Keratinocyte (primary cell): ENCODE results near the gene TIMM10B. TPM values are rescaled to one million over a fixed set of nuclear protein-coding genes. Genes with fewer than 3 reads are reported as not detected.

Experiments
- DNase-seq: peaks from one replicate; pipeline ENCODE4 v3.0.0-alpha.2; 2011; ENCODE audit warnings: low read depth, missing footprints, low spot score
- FAIRE-seq: peaks from 2 replicates; lab custom pipeline; 2011; peaks lifted over from hg19 to GRCh38; lab: Jason Lieb, UNC
- H2AFZ ChIP-seq: 2 replicates; pipeline ENCODE4 v1.6.0; 2012; ENCODE audit warnings: low read length, control low read depth, inconsistent platforms; ENCODE audit not compliant: control insufficient read depth
- H3K27ac ChIP-seq: 2 replicates; pipeline ENCODE4 v1.5.1; 2011; ENCODE audit warnings: low read length; ENCODE audit not compliant: control insufficient read depth, insufficient read depth
- H3K27me3 ChIP-seq: 3 replicates; pipeline ENCODE4 v1.6.0; 2011; ENCODE audit warnings: low read length; ENCODE audit not compliant: control insufficient read depth, insufficient read depth; ENCODE audit errors: extremely low read depth
- H3K36me3 ChIP-seq, 2 experiments: 2 replicates in 1 of 2; 3 replicates in 1 of 2; pipeline ENCODE4 v1.5.1; 2011; ENCODE audit warnings: low read length in 2 of 2, mild to moderate bottlenecking in 1 of 2; ENCODE audit not compliant: control insufficient read depth in 2 of 2, insufficient read depth in 2 of 2; ENCODE audit errors: extremely low read depth in 1 of 2
- H3K4me1 ChIP-seq: 3 replicates; pipeline ENCODE4 v1.5.1; 2011; ENCODE audit warnings: low read length; ENCODE audit not compliant: control insufficient read depth, insufficient read depth; ENCODE audit errors: extremely low read depth
- H3K4me2 ChIP-seq: 3 replicates; pipeline ENCODE4 v1.6.0; 2011; ENCODE audit warnings: low read depth, low read length; ENCODE audit not compliant: control insufficient read depth, insufficient read depth; ENCODE audit errors: extremely low read depth
- H3K4me3 ChIP-seq, 3 experiments: fragments of 200-600 bp in 1 of 3; sonication (generic) in 1 of 3; 2 replicates in 2 of 3; 3 replicates in 1 of 3; pipeline ENCODE4 v1.5.1; 2011 to 2016; ENCODE audit warnings: low read length in 3 of 3, mild to moderate bottlenecking in 3 of 3, control low read depth in 2 of 3, inconsistent platforms in 1 of 3, low read depth in 1 of 3, mixed read lengths in 1 of 3, mixed run types in 1 of 3, moderate library complexity in 1 of 3; ENCODE audit not compliant: control insufficient read depth in 2 of 3, insufficient read depth in 2 of 3; ENCODE audit errors: extremely low read depth in 1 of 3
- H3K79me2 ChIP-seq: 2 replicates; pipeline ENCODE4 v1.6.0; 2012; ENCODE audit warnings: low read length; ENCODE audit not compliant: control insufficient read depth, insufficient read depth
- H3K9ac ChIP-seq: 3 replicates; pipeline ENCODE4 v1.6.0; 2011; ENCODE audit warnings: low read length; ENCODE audit not compliant: control insufficient read depth, insufficient read depth; ENCODE audit errors: extremely low read depth
- H3K9me1 ChIP-seq: 3 replicates; pipeline ENCODE4 v1.6.0; 2011; ENCODE audit warnings: low read length; ENCODE audit not compliant: control insufficient read depth, insufficient read depth; ENCODE audit errors: extremely low read depth
- H3K9me3 ChIP-seq: 2 replicates; pipeline ENCODE4 v1.5.1; 2012; ENCODE audit warnings: low read depth, low read length; ENCODE audit not compliant: control insufficient read depth
- H4K20me1 ChIP-seq: 3 replicates; pipeline ENCODE4 v1.6.0; 2011; ENCODE audit warnings: low read length; ENCODE audit not compliant: control insufficient read depth, insufficient read depth; ENCODE audit errors: extremely low read depth
- EZH2 ChIP-seq: IDR thresholded peaks from one replicate; pipeline ENCODE4 v1.6.1; 2012; ENCODE audit warnings: inconsistent platforms, mild to moderate bottlenecking, low read length, moderate library complexity
- dilution Hi-C: fragments of 300-500 bp; cut with MboI; formaldehyde crosslinking; loops from one replicate; pipeline ENCODE4 v1.7.0; 2020; ENCODE audit warnings: low sequenced_read_pairs; ENCODE audit not compliant: extremely low pct_ligation_motif_present
- polyA plus RNA-seq, 5 experiments: library from polyadenylated mRNA; depleted of rRNA in 3 of 5; stranded (reverse) in 3 of 5; stranded (forward) in 1 of 5; unstranded in 1 of 5; fragments of >200 nt; gene quantifications; 1 replicate in 1 of 5; 2 replicates in 3 of 5; 3 replicates in 1 of 5; pipeline versions ENCODE4 v1.2.1 to v1.2.3, GENCODE V29; 2011 to 2012; ENCODE audit warnings: missing spikeins in 2 of 5, low read depth in 1 of 5, low replicate concordance in 1 of 5
- TF ChIP-seq, protein P1 (sequence below), 3 experiments: IDR thresholded peaks in 1 of 3; conservative IDR thresholded peaks in 1 of 3; optimal IDR thresholded peaks in 1 of 3; 2 replicates in 2 of 3; 3 replicates in 1 of 3; pipeline versions ENCODE3 to v1.5.1; 2011; ENCODE audit warnings: low read length in 3 of 3, mild to moderate bottlenecking in 3 of 3, moderate library complexity in 2 of 3, control low read depth in 1 of 3, inconsistent platforms in 1 of 3; ENCODE audit not compliant: insufficient read depth in 2 of 3; ENCODE audit errors: extremely low read depth in 1 of 3

TIMM10B gene
- polyA plus RNA-seq, 1 donor (not counting 4 experiments of a cell fraction or from before 2014, with no cell fraction given), result 34.1 TPM

DNA sequence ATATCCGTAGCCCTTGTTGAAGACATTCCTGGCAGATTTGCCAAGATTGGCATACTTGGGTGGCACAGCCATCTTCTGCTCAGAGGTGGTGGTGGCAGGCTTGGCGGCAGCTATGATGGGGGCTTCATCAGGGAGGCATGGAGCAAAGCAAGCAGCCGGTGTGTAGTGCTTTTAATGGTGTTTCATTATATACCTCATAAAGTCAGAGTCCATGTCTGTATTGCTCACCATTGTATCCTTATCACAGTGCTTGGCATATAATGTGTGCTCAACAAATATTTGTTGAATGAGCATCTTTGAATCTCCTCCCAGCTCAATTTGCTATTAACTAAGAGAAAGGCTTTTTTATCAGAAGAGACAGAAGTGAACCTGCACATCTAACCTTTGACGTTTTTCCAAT lies 8.0 kb downstream of the TIMM10B start:
- DNase-seq (no peak), FAIRE-seq (no peak)
- Histone ChIP-seq H3K4me2 (no peak overlapping the region), H3K79me2 (peaks cover 3% of the 10 kb centered on the region), H4K20me1 (peaks cover 2% of the 10 kb centered on the region), H2AFZ (no peak overlapping the region), H3K9me3 (no peaks in the 10 kb centered on the region), H3K9me1 (no peaks in the 10 kb centered on the region), H3K36me3 (peaks cover 18 to 24% of the 10 kb centered on the region in 2 experiments), H3K4me3 (no peak overlapping the region), H3K9ac (no peak overlapping the region), H3K4me1 (no peaks in the 10 kb centered on the region), H3K27me3 (no peaks in the 10 kb centered on the region), H3K27ac (no peak overlapping the region)
- TF ChIP-seq, protein P1, sequence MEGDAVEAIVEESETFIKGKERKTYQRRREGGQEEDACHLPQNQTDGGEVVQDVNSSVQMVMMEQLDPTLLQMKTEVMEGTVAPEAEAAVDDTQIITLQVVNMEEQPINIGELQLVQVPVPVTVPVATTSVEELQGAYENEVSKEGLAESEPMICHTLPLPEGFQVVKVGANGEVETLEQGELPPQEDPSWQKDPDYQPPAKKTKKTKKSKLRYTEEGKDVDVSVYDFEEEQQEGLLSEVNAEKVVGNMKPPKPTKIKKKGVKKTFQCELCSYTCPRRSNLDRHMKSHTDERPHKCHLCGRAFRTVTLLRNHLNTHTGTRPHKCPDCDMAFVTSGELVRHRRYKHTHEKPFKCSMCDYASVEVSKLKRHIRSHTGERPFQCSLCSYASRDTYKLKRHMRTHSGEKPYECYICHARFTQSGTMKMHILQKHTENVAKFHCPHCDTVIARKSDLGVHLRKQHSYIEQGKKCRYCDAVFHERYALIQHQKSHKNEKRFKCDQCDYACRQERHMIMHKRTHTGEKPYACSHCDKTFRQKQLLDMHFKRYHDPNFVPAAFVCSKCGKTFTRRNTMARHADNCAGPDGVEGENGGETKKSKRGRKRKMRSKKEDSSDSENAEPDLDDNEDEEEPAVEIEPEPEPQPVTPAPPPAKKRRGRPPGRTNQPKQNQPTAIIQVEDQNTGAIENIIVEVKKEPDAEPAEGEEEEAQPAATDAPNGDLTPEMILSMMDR (optimal IDR thresholded peaks at IDR 0.05 in 1 of 3, IDR thresholded peaks at IDR 0.05 in 1 of 3, conservative IDR thresholded peaks at IDR 0.05 in 1 of 3; ENCODE audit: extremely low read depth in 1 of 3, insufficient read depth in 2 of 3, low read length in 3 of 3), result no peak
- no peak for TF ChIP-seq EZH2
- dilution Hi-C loops, result no loop called here

DNA sequence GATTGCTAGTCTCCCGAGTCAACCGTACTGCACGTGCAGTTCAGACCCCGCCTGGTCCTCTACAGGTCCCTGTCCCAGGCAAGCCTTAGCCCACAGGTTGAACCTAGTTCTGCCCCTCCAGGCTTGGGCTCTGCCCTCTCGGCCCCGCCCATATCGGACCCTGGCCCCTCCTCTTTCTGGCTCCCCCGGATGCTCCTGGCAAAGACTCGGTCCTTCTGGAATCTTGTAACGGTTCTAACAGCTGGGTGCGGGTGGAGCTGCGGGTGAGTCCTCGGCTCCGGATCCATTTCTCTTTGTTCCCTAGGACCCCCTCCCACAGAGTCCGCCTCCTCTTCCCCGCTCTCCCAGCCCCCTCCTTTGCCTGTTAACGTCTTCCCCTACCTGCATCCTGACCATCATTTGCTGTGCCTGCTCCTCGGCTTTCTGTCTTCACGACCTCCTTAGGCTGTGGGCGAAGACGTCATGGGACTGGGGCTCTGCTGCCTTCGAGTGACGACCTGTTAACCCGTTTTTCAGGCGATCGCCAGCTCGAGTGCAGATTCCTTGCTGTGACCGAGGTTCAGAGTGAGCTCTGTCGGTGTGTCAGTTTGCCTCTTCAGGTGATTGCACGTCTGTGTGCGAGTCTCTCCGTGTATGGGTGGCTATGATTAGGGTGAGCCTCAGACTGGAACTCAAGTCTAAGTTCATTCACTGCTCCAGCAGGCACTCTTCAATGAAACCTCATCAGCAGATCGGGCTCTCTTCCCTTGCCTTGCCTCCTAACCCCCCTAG lies 16.0 kb downstream of the TIMM10B start, which contains the start of gene DNHD1:
Gene DNHD1 (plus strand): TSS at position 212 of the 771 bp plus-strand sequence. CDS start 936 bp downstream, outside the sequence.
- H4K20me1 ChIP-seq, result no peaks in the 10 kb centered on the region
- TF ChIP-seq, protein P1 (optimal IDR thresholded peaks at IDR 0.05 in 1 of 3, IDR thresholded peaks at IDR 0.05 in 1 of 3, conservative IDR thresholded peaks at IDR 0.05 in 1 of 3; ENCODE audit: extremely low read depth in 1 of 3, insufficient read depth in 2 of 3, low read length in 3 of 3), result no peak
- TF ChIP-seq EZH2, result no peak
- FAIRE-seq (no peak), DNase-seq (no peak)
- no peaks in the 10 kb centered on the region for H3K9me3 ChIP-seq
- peaks cover 0 to 16% of the 10 kb centered on the region in 2 experiments for H3K36me3 ChIP-seq
- dilution Hi-C loops, result no loop called here
- H3K4me3 ChIP-seq, result no peak within 1 kb of the TSS
- no peaks in the 10 kb centered on the region for H3K27me3 ChIP-seq
- H3K9ac ChIP-seq, result no peak within 1 kb of the TSS
- no peaks in the 10 kb centered on the region for H3K79me2 ChIP-seq
- no peaks in the 10 kb centered on the region for H3K9me1 ChIP-seq
- H3K4me1 ChIP-seq, result no peaks in the 10 kb centered on the region
- H3K4me2 ChIP-seq, result no peak within 1 kb of the TSS
- H2AFZ ChIP-seq, result no peak within 1 kb of the TSS
- no peak within 1 kb of the TSS for H3K27ac ChIP-seq
